ENCODE results near the gene UNC50. TPM values are rescaled to one million over a fixed set of nuclear protein-coding genes. Genes with fewer than 3 reads are reported as not detected.

UNC50 gene
- total RNA-seq, 4 donors from 2014 or later, result 30.3 to 43.1 (median 30.5) TPM

GRCh38 chr2:98608962-98609604 lies 694 bp downstream of the UNC50 start:
- no peaks in the 10 kb centered on the region for H3K9me3 ChIP-seq
- TF ChIP-seq POLR2A (IDR thresholded peaks at IDR 0.05), result no peak
- TF ChIP-seq, protein P1, sequence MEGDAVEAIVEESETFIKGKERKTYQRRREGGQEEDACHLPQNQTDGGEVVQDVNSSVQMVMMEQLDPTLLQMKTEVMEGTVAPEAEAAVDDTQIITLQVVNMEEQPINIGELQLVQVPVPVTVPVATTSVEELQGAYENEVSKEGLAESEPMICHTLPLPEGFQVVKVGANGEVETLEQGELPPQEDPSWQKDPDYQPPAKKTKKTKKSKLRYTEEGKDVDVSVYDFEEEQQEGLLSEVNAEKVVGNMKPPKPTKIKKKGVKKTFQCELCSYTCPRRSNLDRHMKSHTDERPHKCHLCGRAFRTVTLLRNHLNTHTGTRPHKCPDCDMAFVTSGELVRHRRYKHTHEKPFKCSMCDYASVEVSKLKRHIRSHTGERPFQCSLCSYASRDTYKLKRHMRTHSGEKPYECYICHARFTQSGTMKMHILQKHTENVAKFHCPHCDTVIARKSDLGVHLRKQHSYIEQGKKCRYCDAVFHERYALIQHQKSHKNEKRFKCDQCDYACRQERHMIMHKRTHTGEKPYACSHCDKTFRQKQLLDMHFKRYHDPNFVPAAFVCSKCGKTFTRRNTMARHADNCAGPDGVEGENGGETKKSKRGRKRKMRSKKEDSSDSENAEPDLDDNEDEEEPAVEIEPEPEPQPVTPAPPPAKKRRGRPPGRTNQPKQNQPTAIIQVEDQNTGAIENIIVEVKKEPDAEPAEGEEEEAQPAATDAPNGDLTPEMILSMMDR (IDR thresholded peaks at IDR 0.05 in 4 of 5, conservative IDR thresholded peaks at IDR 0.05 in 1 of 5), result no peak
- DNase-seq, result no peak
- ATAC-seq, result peak in 1 of 2 donors; percentile 19
- intact Hi-C loops (cut with DNase I; ENCODE audit: low total_unique reads), result loop anchor here (1.0 to 10.0 kb wide), 7 partner anchors 122 to 883 kb away; partner anchors contain the start of genes LIPT1, MGAT4A, MITD1 and MRPL30
- in situ Hi-C loops (cut with MboI; ENCODE audit: low sequenced_read_pairs in 4 of 4), result loop anchor here in 1 of 4 donors (10.0 to 25.0 kb wide), 2 partner anchors 194 to 578 kb away; partner anchors contain the start of genes MITD1 and MRPL30
- H3K27me3 ChIP-seq, result no peaks in the 10 kb centered on the region
- peaks cover 50 to 58% of the 10 kb centered on the region in 2 donors for H3K4me1 ChIP-seq
- H3K27ac ChIP-seq, result peak overlapping the region; percentile 91 to 97 (median 94)
- peaks cover 0 to 43% of the 10 kb centered on the region in 2 donors for H3K36me3 ChIP-seq
- peak overlapping the region; percentile 70 to 90 (median 86) for H3K4me3 ChIP-seq

DNA sequence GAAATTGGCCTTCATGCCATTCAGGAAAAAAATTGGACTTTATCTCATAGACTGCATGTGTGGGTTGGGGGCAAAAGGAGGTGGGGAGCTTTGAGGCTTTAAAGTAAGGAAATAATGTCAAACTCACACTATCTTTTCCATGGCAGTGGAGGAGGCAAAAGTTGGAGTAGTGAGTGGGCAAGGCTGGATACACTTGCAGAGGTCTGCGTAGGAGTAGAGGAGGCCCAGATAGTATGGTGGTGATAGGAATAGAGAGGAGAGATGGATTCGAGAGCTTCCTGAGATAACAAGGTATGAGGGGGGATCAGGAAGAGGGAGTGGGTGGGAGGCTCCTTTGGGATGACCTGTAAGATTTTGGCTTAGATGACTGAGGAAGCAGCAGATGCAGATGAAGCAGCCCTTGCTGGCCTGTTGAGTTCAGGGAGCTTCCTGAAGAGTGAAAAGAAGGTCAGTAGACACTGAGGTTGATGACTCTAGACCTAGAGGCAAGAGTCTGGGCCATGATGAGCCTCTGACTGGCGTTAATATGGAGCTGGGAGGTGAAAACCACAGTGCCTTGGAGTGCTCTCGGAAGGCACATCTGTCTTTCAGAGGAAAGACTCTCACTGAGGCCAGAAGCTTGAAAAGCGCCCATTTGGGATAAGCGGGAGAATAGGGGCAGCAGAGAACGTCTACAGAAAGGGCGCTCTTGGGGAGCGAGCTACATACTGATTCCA lies 5.8 kb downstream of the UNC50 start:
- TF ChIP-seq, protein P1 (IDR thresholded peaks at IDR 0.05 in 4 of 5, conservative IDR thresholded peaks at IDR 0.05 in 1 of 5), result no peak
- TF ChIP-seq POLR2A (IDR thresholded peaks at IDR 0.05), result no peak
- no peaks in the 10 kb centered on the region for H3K27me3 ChIP-seq
- H3K27ac ChIP-seq, result no peak overlapping the region
- in situ Hi-C loops (cut with MboI; ENCODE audit: low sequenced_read_pairs in 4 of 4), result loop anchor here in 1 of 4 donors (25.0 kb wide), 1 partner anchor 573 kb away; the partner anchor contains the start of genes MITD1 and MRPL30
- peaks cover 18 to 28% of the 10 kb centered on the region in 2 donors for H3K4me1 ChIP-seq
- no peaks in the 10 kb centered on the region for H3K9me3 ChIP-seq
- DNase-seq, result no peak
- intact Hi-C loops (cut with DNase I; ENCODE audit: low total_unique reads), result no loop called here
- H3K4me3 ChIP-seq, result no peak overlapping the region
- H3K36me3 ChIP-seq, result peaks cover 0 to 92% of the 10 kb centered on the region in 2 donors
- ATAC-seq, result no peak

GRCh38 chr2:98615481-98615880 lies 7.1 kb downstream of the UNC50 start:
- no peak for DNase-seq
- no peak for ATAC-seq
- intact Hi-C loops (cut with DNase I; ENCODE audit: low total_unique reads) (no loop called here), in situ Hi-C loops (cut with MboI; ENCODE audit: low sequenced_read_pairs in 4 of 4) (loop anchor here in 1 of 4 donors (25.0 kb wide), 1 partner anchor 572 kb away; the partner anchor contains the start of genes MITD1 and MRPL30)
- Histone ChIP-seq H3K27me3 (no peaks in the 10 kb centered on the region), H3K36me3 (peaks cover 0 to 89% of the 10 kb centered on the region in 2 donors), H3K4me1 (peaks cover 8 to 15% of the 10 kb centered on the region in 2 donors), H3K9me3 (no peaks in the 10 kb centered on the region), H3K27ac (no peak overlapping the region), H3K4me3 (no peak overlapping the region)
- TF ChIP-seq, protein P1 (IDR thresholded peaks at IDR 0.05 in 4 of 5, conservative IDR thresholded peaks at IDR 0.05 in 1 of 5), result no peak
- no peak for TF ChIP-seq POLR2A (IDR thresholded peaks at IDR 0.05)

- TF ChIP-seq, protein P1 (IDR thresholded peaks at IDR 0.05 in 4 of 5, conservative IDR thresholded peaks at IDR 0.05 in 1 of 5), result no peak
- TF ChIP-seq POLR2A (IDR thresholded peaks at IDR 0.05), result no peak
- in situ Hi-C loops (cut with MboI; ENCODE audit: low sequenced_read_pairs in 4 of 4) (loop anchor here in 1 of 4 donors (25.0 kb wide), 1 partner anchor 570 kb away; the partner anchor contains the start of genes MITD1 and MRPL30), intact Hi-C loops (cut with DNase I; ENCODE audit: low total_unique reads) (no loop called here)
- no peaks in the 10 kb centered on the region for H3K4me1 ChIP-seq
- no peaks in the 10 kb centered on the region for H3K9me3 ChIP-seq
- ATAC-seq (no peak), DNase-seq (no peak)
- no peak overlapping the region for H3K4me3 ChIP-seq
- H3K27ac ChIP-seq, result no peak overlapping the region
- peaks cover 0 to 87% of the 10 kb centered on the region in 2 donors for H3K36me3 ChIP-seq
- H3K27me3 ChIP-seq, result no peaks in the 10 kb centered on the region
These were observed 8.8 kb downstream of the UNC50 start for GRCh38 chr2:98617149-98617548.
